ENCODE results near the gene PIAS4.
"Not testable (repeated sequence)": the region's sequence is repeated elsewhere in the genome, so short reads cannot be mapped to it uniquely, and the experiment has no call there.

The PIAS4 gene

GRCh38 chr19:3998667-3999412, 8.7 kb upstream of the PIAS4 start:
- DNase-seq (ENCODE audit: low read depth in 2 of 2) = not testable (repeated sequence)

GRCh38 chr19:4000798-4001197, 6.7 kb upstream of the PIAS4 start:
- not testable (repeated sequence) for DNase-seq (ENCODE audit: low read depth in 2 of 2)

GRCh38 chr19:4005436-4005835, 2.1 kb upstream of the PIAS4 start:
- not testable (repeated sequence) for DNase-seq (ENCODE audit: low read depth in 2 of 2)

- no peak for DNase-seq (ENCODE audit: low read depth in 2 of 2)
Observed at GRCh38 chr19:4007836-4008539, 452 bp downstream of the PIAS4 start.

- no peak for DNase-seq (ENCODE audit: low read depth in 2 of 2)
Observed at GRCh38 chr19:4009990-4010807, 2.7 kb downstream of the PIAS4 start.

GRCh38 chr19:4010808-4011110, 3.2 kb downstream of the PIAS4 start:
- no peak for DNase-seq (ENCODE audit: low read depth in 2 of 2)

GRCh38 chr19:4011430-4011829, 3.9 kb downstream of the PIAS4 start:
- DNase-seq (ENCODE audit: low read depth in 2 of 2) = not testable (repeated sequence)

- DNase-seq (ENCODE audit: low read depth in 2 of 2) = no peak
Observed at GRCh38 chr19:4012092-4012974, 4.8 kb downstream of the PIAS4 start.

- DNase-seq (ENCODE audit: low read depth in 2 of 2) = no peak
Observed at GRCh38 chr19:4012975-4013634, 5.6 kb downstream of the PIAS4 start.

- no peak for DNase-seq (ENCODE audit: low read depth in 2 of 2)
Observed at GRCh38 chr19:4013886-4014540, 6.5 kb downstream of the PIAS4 start.

GRCh38 chr19:4014541-4015491, 7.3 kb downstream of the PIAS4 start:
- no peak for DNase-seq (ENCODE audit: low read depth in 2 of 2)

GRCh38 chr19:4015705-4016402, 8.3 kb downstream of the PIAS4 start:
- no peak for DNase-seq (ENCODE audit: low read depth in 2 of 2)

GRCh38 chr19:4016486-4016885, 8.9 kb downstream of the PIAS4 start:
- DNase-seq (ENCODE audit: low read depth in 2 of 2) = no peak

GRCh38 chr19:4016903-4017638, 9.5 kb downstream of the PIAS4 start:
- DNase-seq (ENCODE audit: low read depth in 2 of 2) = no peak

GRCh38 chr19:4018140-4018613, 10.6 kb downstream of the PIAS4 start:
- no peak for DNase-seq (ENCODE audit: low read depth in 2 of 2)

GRCh38 chr19:4018775-4019504, 11.4 kb downstream of the PIAS4 start:
- DNase-seq (ENCODE audit: low read depth in 2 of 2) = no peak

- no peak for DNase-seq (ENCODE audit: low read depth in 2 of 2)
Observed at GRCh38 chr19:4019578-4019977, 12.0 kb downstream of the PIAS4 start.
